Astrocyte (in vitro differentiated cells and primary cell): ENCODE data around the gene SLC16A12.

ENCODE experiments used
- EZH2 ChIP-seq: IDR thresholded peaks from 2 replicates; pipeline ENCODE4 v1.6.1; 2012; ENCODE audit warnings: mild to moderate bottlenecking, low read length, inconsistent platforms; ENCODE audit not compliant: insufficient read depth
- TF ChIP-seq, protein P1 (sequence below): IDR thresholded peaks from 2 replicates; pipeline ENCODE4 v1.5.1; 2011; ENCODE audit warnings: low read depth, mild to moderate bottlenecking, inconsistent platforms, low read length, moderate library complexity; ENCODE audit not compliant: insufficient read depth

DNA sequence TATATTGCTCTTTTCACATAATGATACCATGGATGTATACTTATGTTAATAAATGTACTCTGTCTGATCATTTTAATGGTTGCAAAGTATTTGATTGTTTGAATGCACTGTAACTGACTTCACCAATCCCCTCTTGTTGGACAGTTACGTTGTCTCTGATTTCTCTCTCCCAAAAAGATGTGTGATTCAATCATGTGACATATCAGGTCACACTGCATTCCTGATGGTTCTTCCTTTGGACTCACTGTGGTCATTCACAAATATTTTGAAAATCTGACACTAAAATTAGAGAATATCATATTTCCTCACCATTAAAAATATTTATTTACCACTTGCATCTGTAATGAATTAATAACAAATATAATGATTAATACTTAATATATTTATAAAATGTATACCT is 22.2 kb downstream of the SLC16A12 start:
- TF ChIP-seq, protein P1, sequence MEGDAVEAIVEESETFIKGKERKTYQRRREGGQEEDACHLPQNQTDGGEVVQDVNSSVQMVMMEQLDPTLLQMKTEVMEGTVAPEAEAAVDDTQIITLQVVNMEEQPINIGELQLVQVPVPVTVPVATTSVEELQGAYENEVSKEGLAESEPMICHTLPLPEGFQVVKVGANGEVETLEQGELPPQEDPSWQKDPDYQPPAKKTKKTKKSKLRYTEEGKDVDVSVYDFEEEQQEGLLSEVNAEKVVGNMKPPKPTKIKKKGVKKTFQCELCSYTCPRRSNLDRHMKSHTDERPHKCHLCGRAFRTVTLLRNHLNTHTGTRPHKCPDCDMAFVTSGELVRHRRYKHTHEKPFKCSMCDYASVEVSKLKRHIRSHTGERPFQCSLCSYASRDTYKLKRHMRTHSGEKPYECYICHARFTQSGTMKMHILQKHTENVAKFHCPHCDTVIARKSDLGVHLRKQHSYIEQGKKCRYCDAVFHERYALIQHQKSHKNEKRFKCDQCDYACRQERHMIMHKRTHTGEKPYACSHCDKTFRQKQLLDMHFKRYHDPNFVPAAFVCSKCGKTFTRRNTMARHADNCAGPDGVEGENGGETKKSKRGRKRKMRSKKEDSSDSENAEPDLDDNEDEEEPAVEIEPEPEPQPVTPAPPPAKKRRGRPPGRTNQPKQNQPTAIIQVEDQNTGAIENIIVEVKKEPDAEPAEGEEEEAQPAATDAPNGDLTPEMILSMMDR, result no peak
- TF ChIP-seq EZH2, result no peak
